ENCODE measurements around the gene AFAP1.

The AFAP1 gene

DNA sequence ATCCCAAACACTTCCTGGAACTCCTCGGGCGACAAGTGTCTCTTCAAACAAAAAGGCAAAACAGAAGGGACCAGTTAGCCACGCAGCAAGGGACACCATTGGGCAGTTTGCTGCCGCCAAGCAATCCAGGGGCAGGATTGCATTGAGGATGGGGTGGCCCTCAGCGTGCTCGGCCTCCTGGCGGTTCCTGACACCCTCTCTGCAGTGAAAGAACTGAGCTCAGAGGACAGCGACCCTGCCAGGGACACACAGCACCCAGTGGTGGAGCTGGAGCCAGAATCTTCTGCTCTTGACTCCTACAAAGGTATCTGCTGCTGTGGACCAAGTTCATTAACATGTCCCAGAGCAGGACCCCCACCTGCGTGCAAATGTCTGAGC lies 27.4 kb upstream of the AFAP1 start:
- H3K9ac ChIP-seq (ENCODE audit: low read depth, low read length): no peak overlapping the region

GRCh38 chr4:7966281-7967062 lies 26.8 kb upstream of the AFAP1 start:
- H3K27me3 ChIP-seq (ENCODE audit: control insufficient read depth, insufficient read depth, low read length): no peaks in the 10 kb centered on the region
- H3K36me3 ChIP-seq (ENCODE audit: control insufficient read depth, insufficient read depth, low read length): no peaks in the 10 kb centered on the region
- H3K4me1 ChIP-seq (ENCODE audit: control insufficient read depth, insufficient read depth, low read length): no peaks in the 10 kb centered on the region
- H3K9me3 ChIP-seq (ENCODE audit: control insufficient read depth, insufficient read depth, low read length): no peaks in the 10 kb centered on the region
- no peak overlapping the region for H3K4me3 ChIP-seq (ENCODE audit: low read depth, low read length)
- no peak overlapping the region for H3K9ac ChIP-seq (ENCODE audit: low read depth, low read length)

More for the DNA sequence above, 27.4 kb upstream of the AFAP1 start:
- H3K36me3 ChIP-seq (ENCODE audit: control insufficient read depth, insufficient read depth, low read length): no peaks in the 10 kb centered on the region
- no peaks in the 10 kb centered on the region for H3K4me1 ChIP-seq (ENCODE audit: control insufficient read depth, insufficient read depth, low read length)
- no peak overlapping the region for H3K4me3 ChIP-seq (ENCODE audit: low read depth, low read length)
- H3K27me3 ChIP-seq (ENCODE audit: control insufficient read depth, insufficient read depth, low read length): no peaks in the 10 kb centered on the region
- no peaks in the 10 kb centered on the region for H3K9me3 ChIP-seq (ENCODE audit: control insufficient read depth, insufficient read depth, low read length)

DNA sequence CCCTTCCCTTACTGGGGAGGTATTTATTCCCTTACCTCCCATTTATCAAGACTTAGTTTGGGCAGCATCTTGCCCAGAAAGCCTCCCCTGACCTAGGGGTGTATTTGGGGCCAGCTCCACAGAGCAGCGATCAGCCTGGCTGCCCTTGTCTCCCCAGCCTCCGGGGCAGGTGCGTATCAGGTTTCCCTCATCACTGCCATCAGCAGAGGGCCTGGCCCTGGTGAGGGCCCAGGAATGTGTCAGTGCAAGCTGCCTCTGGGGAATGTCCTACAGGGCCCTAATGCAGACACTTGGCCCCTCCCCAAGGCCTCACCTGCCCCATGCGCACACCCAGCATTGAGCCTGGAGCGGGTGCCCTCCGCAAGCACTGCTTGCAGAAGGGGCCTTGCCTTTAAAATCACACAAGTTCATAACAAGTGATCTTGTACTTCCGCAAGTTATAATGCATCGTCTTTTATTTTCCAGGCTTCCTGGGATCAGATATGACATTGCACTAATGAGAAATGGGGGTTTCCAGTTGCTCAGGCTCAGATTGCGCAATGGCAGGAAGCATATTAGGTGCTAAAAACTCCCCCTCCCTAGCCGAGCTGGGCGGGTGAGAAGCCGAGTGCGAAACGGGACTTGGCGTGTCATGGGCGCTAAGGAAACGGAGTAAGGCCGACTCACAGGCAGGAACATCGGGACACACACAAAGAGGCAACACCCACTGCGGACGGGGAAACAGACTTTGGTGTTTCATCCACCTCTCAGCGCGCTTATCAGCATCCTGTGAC lies 25.4 kb upstream of the AFAP1 start:
- Histone ChIP-seq H3K36me3 (ENCODE audit: control insufficient read depth, insufficient read depth, low read length) (no peaks in the 10 kb centered on the region), H3K4me1 (ENCODE audit: control insufficient read depth, insufficient read depth, low read length) (no peaks in the 10 kb centered on the region), H3K9ac (ENCODE audit: low read depth, low read length) (no peak overlapping the region)

GRCh38 chr4:7964459-7964858 lies 24.8 kb upstream of the AFAP1 start:
- Histone ChIP-seq H3K36me3 (ENCODE audit: control insufficient read depth, insufficient read depth, low read length) (no peaks in the 10 kb centered on the region), H3K9ac (ENCODE audit: low read depth, low read length) (no peak overlapping the region), H3K4me1 (ENCODE audit: control insufficient read depth, insufficient read depth, low read length) (no peaks in the 10 kb centered on the region)

More for the DNA sequence above, 25.4 kb upstream of the AFAP1 start:
- H3K9me3 ChIP-seq (ENCODE audit: control insufficient read depth, insufficient read depth, low read length): no peaks in the 10 kb centered on the region
- H3K4me3 ChIP-seq (ENCODE audit: low read depth, low read length): no peak overlapping the region
- no peaks in the 10 kb centered on the region for H3K27me3 ChIP-seq (ENCODE audit: control insufficient read depth, insufficient read depth, low read length)

GRCh38 chr4:7963691-7964090 lies 24.0 kb upstream of the AFAP1 start:
- no peaks in the 10 kb centered on the region for H3K9me3 ChIP-seq (ENCODE audit: control insufficient read depth, insufficient read depth, low read length)
- H3K4me3 ChIP-seq (ENCODE audit: low read depth, low read length): no peak overlapping the region
- no peak overlapping the region for H3K9ac ChIP-seq (ENCODE audit: low read depth, low read length)
- no peaks in the 10 kb centered on the region for H3K36me3 ChIP-seq (ENCODE audit: control insufficient read depth, insufficient read depth, low read length)
- no peaks in the 10 kb centered on the region for H3K27me3 ChIP-seq (ENCODE audit: control insufficient read depth, insufficient read depth, low read length)
- H3K4me1 ChIP-seq (ENCODE audit: control insufficient read depth, insufficient read depth, low read length): no peaks in the 10 kb centered on the region

More at GRCh38 chr4:7964459-7964858, 24.8 kb upstream of the AFAP1 start:
- H3K27me3 ChIP-seq (ENCODE audit: control insufficient read depth, insufficient read depth, low read length): no peaks in the 10 kb centered on the region
- no peaks in the 10 kb centered on the region for H3K9me3 ChIP-seq (ENCODE audit: control insufficient read depth, insufficient read depth, low read length)
- no peak overlapping the region for H3K4me3 ChIP-seq (ENCODE audit: low read depth, low read length)

- Histone ChIP-seq H3K4me3 (ENCODE audit: low read depth, low read length) (no peak overlapping the region), H3K4me1 (ENCODE audit: control insufficient read depth, insufficient read depth, low read length) (no peaks in the 10 kb centered on the region), H3K9me3 (ENCODE audit: control insufficient read depth, insufficient read depth, low read length) (no peaks in the 10 kb centered on the region), H3K36me3 (ENCODE audit: control insufficient read depth, insufficient read depth, low read length) (no peaks in the 10 kb centered on the region), H3K27me3 (ENCODE audit: control insufficient read depth, insufficient read depth, low read length) (no peaks in the 10 kb centered on the region), H3K9ac (ENCODE audit: low read depth, low read length) (no peak overlapping the region)
Observed at GRCh38 chr4:7962609-7963508, 23.2 kb upstream of the AFAP1 start.

- no peaks in the 10 kb centered on the region for H3K4me1 ChIP-seq (ENCODE audit: control insufficient read depth, insufficient read depth, low read length)
- H3K4me3 ChIP-seq (ENCODE audit: low read depth, low read length): no peak overlapping the region
- no peaks in the 10 kb centered on the region for H3K9me3 ChIP-seq (ENCODE audit: control insufficient read depth, insufficient read depth, low read length)
- no peaks in the 10 kb centered on the region for H3K36me3 ChIP-seq (ENCODE audit: control insufficient read depth, insufficient read depth, low read length)
- no peaks in the 10 kb centered on the region for H3K27me3 ChIP-seq (ENCODE audit: control insufficient read depth, insufficient read depth, low read length)
- H3K9ac ChIP-seq (ENCODE audit: low read depth, low read length): no peak overlapping the region
Observed at GRCh38 chr4:7960790-7961655, 21.4 kb upstream of the AFAP1 start.

DNA sequence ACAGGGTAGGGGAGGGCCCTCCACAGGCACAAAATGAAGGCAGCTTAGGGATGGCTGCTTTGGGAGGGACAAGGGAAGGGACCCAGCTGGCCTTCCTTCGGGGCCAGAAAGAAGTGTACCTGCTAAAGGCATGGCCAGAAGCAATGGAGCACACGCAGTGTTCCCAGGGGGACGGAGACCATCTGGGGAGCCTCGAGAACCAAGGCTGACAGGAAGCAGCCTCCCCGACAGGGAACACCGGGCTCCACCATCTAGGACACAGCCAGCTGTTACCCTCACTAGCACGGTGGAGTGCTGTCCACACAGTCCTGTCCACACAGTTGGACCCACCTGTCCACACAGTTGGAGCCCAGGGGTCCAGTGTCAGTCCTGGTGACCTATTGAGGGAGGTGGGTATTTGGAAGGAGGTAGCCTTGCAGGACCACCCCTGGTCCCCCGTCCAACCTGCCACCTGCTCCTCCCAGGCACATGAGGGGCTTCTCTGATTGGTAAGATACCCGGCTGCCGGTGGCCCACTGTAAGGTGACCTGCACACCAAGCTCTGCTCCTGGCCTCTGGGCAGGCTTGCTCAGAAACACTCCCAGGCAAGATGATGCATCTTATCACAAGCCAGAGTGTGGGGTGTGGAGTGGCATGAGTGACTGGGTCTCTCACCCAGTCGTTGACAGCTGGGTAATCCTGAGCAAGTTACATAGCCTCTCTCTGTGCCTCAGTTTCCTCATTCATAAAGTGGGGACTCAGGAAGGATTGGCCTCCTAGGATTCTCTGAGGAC lies 20.5 kb upstream of the AFAP1 start:
- H3K4me3 ChIP-seq (ENCODE audit: low read depth, low read length): no peak overlapping the region
- no peaks in the 10 kb centered on the region for H3K9me3 ChIP-seq (ENCODE audit: control insufficient read depth, insufficient read depth, low read length)
- no peaks in the 10 kb centered on the region for H3K36me3 ChIP-seq (ENCODE audit: control insufficient read depth, insufficient read depth, low read length)
- H3K4me1 ChIP-seq (ENCODE audit: control insufficient read depth, insufficient read depth, low read length): no peaks in the 10 kb centered on the region
- no peak overlapping the region for H3K9ac ChIP-seq (ENCODE audit: low read depth, low read length)
- H3K27me3 ChIP-seq (ENCODE audit: control insufficient read depth, insufficient read depth, low read length): no peaks in the 10 kb centered on the region

GRCh38 chr4:7959078-7959477 lies 19.4 kb upstream of the AFAP1 start:
- H3K27me3 ChIP-seq (ENCODE audit: control insufficient read depth, insufficient read depth, low read length): no peaks in the 10 kb centered on the region
- no peak overlapping the region for H3K4me3 ChIP-seq (ENCODE audit: low read depth, low read length)
- H3K4me1 ChIP-seq (ENCODE audit: control insufficient read depth, insufficient read depth, low read length): no peaks in the 10 kb centered on the region
- H3K9me3 ChIP-seq (ENCODE audit: control insufficient read depth, insufficient read depth, low read length): no peaks in the 10 kb centered on the region
- no peak overlapping the region for H3K9ac ChIP-seq (ENCODE audit: low read depth, low read length)
- H3K36me3 ChIP-seq (ENCODE audit: control insufficient read depth, insufficient read depth, low read length): no peaks in the 10 kb centered on the region

GRCh38 chr4:7956934-7957656 lies 17.4 kb upstream of the AFAP1 start:
- Histone ChIP-seq H3K27me3 (ENCODE audit: control insufficient read depth, insufficient read depth, low read length) (no peaks in the 10 kb centered on the region), H3K4me1 (ENCODE audit: control insufficient read depth, insufficient read depth, low read length) (no peaks in the 10 kb centered on the region), H3K4me3 (ENCODE audit: low read depth, low read length) (no peak overlapping the region), H3K36me3 (ENCODE audit: control insufficient read depth, insufficient read depth, low read length) (no peaks in the 10 kb centered on the region), H3K9me3 (ENCODE audit: control insufficient read depth, insufficient read depth, low read length) (no peaks in the 10 kb centered on the region), H3K9ac (ENCODE audit: low read depth, low read length) (no peak overlapping the region)
